HG03460 (cell line): ENCODE measurements around the gene PDE7B.
"Not testable (repeated sequence)": the region's sequence is repeated elsewhere in the genome, so short reads cannot be mapped to it uniquely, and the experiment has no call there.

Source experiments
- ATAC-seq: cut with Tn5 transposase; IDR thresholded peaks from one replicate; pipeline ENCODE4 v1.9.1; 2021; ENCODE audit not compliant: unreplicated experiment

The PDE7B gene

GRCh38 chr6:135842618-135843392 is 8.7 kb upstream of the PDE7B start:
- ATAC-seq = no peak

DNA sequence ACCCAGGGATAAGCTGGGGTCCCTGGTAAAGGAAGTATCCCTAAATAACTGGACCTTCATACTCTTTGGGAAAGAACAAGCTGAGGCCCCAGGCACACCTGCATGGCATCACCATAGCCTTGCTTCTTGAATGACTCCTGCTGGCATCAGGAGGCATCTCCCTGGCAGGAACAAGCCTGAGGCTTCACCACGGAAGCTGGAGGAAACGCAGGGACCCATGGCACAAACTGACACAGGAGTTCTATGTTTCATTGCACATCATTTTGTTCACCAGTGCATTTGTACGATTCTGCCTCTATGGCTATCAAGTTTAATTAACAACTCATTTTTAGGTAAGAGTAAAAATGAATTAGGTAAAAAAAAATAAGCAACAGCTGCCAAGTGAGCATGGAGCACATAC is 619 bp upstream of the PDE7B start:
- no peak for ATAC-seq

GRCh38 chr6:135852746-135853145 is 1.2 kb downstream of the PDE7B start:
- no peak for ATAC-seq

DNA sequence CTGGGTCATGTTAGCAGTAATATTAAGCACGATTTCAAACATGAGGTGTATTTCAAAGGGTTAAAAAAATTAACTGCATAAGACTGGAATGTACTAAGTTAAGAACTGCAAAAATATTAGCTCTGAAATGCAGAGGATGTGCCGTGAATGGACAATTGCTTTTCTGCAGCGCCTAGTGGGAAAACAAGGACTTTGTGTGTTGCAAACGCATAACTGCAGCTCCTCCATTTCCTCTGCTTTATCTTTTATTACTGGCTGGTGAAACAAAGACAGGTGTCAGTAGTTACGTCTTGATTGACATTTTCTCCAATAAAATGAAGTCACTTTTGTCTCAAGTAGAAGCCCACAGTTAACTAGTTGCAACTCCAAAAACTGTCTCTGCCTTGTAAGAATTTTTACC is 1.7 kb downstream of the PDE7B start:
- ATAC-seq = no peak

GRCh38 chr6:135853986-135854385 is 2.5 kb downstream of the PDE7B start:
- ATAC-seq = no peak

DNA sequence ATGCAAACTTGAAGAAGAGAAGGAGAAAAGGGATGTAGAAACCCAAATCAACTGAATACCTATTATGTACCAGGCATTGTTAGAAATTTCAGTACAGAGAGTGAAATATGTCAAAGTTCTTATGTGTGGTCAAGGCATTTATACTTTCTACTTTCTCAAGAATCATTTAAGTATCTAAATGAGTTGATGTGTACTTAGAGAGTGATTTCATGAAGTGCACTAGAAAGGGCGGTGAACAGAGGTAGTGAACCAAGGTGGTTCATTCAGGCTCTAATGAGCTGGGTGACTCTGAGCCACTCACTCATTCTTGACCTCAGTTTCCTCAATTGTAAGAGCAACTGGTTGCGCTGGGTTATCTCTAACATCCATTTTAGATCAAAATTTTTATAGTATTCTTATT is 3.3 kb downstream of the PDE7B start:
- no peak for ATAC-seq

DNA sequence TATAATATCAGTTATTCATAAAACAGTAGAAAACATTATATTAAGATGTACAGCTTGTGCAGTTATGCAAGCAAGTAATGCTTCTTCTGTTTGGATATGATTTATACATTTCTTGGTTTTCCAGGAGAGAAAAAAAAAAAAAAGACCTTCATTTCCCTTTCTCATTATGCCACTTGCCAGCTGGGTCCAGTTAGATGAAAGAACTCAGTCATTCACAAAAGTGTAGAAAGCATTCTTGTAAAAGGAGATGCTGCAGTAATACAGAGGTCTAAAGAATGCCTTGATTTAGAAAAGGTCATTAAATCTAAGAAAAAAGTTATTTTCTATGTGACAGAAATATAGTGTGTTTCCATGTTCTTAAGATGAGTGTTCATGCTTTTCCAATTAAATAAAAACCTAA is 7.4 kb downstream of the PDE7B start:
- no peak for ATAC-seq

DNA sequence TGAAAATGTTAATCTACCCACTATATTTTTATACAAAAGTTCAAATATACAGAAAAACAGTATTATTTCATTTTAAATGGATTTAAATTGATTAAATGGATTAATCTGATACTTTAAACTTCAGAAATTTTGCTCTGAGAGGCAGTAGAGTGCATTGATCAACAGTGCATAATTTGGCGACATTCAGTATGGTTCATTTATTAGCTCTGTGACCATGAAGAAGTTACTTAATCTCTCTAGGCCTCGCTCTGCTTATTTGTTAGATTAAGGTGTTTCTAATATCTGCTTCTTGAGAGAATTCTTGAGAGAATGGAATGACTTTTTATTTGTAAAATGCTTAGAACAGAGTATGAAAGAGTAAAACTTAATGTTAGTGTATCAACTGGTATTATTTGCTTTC is 8.9 kb downstream of the PDE7B start:
- no peak for ATAC-seq

DNA sequence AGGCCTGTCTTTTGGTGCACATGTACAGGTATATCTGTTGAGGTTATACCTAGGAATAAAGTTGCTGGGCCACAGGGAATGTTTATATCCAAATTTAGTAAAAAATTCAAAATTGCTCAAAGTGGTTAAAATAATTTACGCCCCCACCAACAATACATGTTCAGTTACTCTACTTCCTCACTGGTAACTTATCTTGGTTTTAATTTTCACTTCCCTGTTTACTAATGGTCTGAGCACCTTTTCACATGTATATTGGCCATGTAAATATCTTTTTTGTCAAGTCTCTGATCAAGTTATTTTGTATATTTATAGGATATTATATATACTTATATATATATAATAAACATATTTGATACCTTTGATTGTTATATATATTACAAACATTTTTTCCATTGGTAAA is 9.7 kb downstream of the PDE7B start:
- ATAC-seq = peak; percentile 68

DNA sequence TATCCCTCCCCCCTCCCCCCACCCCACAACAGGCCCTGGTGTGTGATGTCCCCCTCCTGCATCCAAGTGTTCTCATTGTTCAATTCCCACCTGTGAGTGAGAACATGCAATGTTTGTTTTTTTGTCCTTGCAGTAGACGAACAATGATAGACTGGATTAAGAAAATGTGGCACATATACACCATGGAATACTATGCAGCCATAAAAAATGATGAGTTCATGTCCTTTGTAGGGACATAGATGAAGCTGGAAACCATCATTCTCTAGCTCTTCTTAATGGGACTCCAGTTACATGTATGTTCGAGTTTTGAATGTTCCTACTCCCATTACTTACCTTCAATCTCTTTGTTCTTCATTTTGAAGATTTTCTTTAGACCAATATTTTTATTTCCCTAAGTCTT is 13.4 kb downstream of the PDE7B start:
- not testable (repeated sequence) for ATAC-seq

DNA sequence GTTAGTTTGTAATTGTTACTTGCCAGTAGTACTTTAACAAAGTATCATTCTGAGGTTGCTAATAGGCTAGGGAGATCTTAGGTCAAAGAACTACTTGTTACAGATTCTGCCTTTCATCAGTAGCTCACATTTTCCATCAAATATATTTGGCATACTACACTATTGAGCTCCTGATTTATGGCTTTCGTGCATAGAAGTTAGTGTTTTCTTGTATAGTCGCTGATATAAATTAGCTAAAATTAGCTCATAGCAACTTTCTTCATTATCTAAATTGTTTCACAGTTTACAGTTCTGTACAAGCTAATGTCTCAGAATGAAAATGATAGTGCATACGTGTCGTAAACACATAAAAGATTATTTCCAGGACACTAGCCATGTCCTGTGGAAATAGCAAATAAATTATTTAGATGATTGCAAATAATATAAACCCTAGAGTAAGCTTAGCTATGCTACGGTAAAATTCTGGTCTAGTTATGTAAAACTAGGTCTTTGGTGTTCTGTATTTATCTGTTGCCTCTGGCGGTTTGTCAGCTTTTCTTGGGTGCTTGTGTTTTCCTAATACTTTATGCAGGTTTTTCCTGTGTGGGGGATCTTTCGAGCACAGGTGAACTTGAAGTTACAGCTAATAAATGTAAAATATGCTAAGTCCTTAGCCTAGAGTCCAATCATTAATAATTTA is 15.1 kb downstream of the PDE7B start:
- ATAC-seq = no peak

- ATAC-seq = no peak
These were observed 15.8 kb downstream of the PDE7B start for GRCh38 chr6:135867332-135867731.

DNA sequence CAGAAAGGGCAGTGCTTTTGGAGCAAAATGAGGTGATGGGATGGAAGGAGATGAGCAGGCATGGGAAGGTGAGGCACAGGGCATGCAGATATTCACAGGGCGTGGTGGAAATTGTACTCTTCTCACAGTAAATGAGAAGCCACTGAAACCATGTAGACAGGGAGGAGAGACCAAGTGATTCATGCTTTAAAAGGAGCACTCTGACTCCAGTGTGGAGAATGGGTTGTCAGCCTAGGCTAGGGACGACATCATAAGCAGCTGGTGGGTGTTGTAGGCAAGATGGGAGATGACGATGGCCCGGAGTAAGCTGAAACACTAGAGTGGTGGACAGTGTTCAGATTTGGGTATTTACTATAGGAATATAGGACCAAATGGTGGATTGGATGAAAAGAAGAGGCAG is 18.4 kb downstream of the PDE7B start:
- ATAC-seq = no peak

- ATAC-seq = no peak
These were observed 19.2 kb downstream of the PDE7B start for GRCh38 chr6:135870722-135871121.

- ATAC-seq = no peak
These were observed 19.8 kb downstream of the PDE7B start for GRCh38 chr6:135871296-135871695.

GRCh38 chr6:135871878-135872277 is 20.4 kb downstream of the PDE7B start:
- no peak for ATAC-seq

- no peak for ATAC-seq
These were observed 23.9 kb downstream of the PDE7B start for GRCh38 chr6:135875446-135875845.

- no peak for ATAC-seq
These were observed 24.6 kb downstream of the PDE7B start for GRCh38 chr6:135876058-135876457.

DNA sequence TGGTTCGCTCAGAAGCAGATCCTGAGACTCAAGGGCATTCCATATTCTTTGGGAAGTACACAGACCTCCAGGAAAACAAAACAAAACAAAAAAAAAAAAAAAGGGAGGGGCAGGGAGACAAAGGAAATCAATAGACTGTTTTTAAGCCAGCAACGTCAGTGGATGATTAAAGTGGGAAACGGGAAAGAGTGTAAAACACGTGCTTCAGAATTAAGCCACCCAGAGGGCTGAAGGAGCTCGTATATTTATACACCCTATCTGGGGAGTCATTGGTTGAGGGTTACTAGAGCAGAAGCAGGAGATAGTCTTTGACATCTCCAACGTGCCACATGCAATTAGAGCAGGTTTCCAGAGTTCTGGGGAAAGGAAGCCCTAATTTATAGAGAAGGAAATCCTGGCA is 26.2 kb downstream of the PDE7B start:
- no peak for ATAC-seq

DNA sequence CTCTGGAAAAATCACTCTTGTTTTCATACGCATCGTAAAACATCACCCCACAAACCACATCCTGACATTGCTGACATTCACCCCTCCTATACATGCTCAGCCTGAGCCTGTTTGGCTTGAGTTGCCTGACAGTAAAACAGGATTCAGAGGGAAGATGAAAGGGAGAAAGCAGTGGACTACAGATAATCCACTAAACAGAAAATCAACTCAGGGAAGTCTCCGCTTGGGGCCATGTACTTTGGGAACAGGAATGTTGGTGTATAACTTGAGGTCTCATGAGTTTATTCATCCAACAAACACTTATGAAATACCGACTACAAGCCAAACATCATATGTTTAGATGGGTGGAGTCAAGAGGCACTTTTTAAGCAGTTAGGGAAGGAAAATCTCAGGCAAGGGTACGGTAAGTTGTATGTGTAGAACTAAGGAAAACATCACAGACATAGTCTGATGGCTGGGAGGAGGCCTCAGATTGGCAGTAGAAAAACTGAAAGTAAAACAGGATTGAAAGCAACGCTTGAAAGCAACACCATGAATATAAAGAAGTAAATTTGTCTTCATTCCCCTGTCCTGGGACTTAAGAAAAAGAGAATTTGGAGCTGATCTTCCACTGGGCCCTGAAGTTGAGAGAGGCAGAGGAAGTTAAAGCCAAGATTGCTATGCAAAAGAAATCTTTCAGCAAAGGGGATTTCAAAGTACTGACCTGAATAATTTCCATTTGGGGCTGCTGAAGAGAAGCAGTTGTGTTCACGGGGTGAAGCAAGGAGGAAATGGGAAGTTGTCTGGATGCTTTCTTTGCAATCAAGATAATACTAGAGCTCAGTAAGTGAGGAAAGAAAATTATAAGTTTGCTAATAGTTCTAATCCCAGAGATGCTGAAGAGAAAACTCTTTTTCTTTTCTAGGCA is 28.8 kb downstream of the PDE7B start:
- peak; percentile 97 for ATAC-seq

GRCh38 chr6:135883045-135883444 is 31.5 kb downstream of the PDE7B start:
- no peak for ATAC-seq

GRCh38 chr6:135883536-135883935 is 32.0 kb downstream of the PDE7B start:
- no peak for ATAC-seq
